HG03159 (cell line): Measurements from ENCODE around the gene MTF2.
A peak's percentile ranks its signal among the peaks of the same experiment; 100 is the strongest.
"Not testable (repeated sequence)": the region's sequence is repeated elsewhere in the genome, so short reads cannot be mapped to it uniquely, and the experiment has no call there.

Experiments
- ATAC-seq: cut with Tn5 transposase; IDR thresholded peaks from one replicate; pipeline ENCODE4 v1.9.1; 2021; ENCODE audit warnings: mild to moderate bottlenecking, moderate library complexity; ENCODE audit not compliant: unreplicated experiment

Gene MTF2

GRCh38 chr1:93078986-93079654, at the start of gene MTF2:
Gene MTF2 (plus strand): TSS chr1:93079283. CDS start chr1:93079527, 244 bp downstream.
- ATAC-seq, result peak; percentile 71

GRCh38 chr1:93029317-93029716, 49.8 kb upstream of the MTF2 start:
- no peak for ATAC-seq

GRCh38 chr1:93030191-93030590, 48.9 kb upstream of the MTF2 start:
- not testable (repeated sequence) for ATAC-seq

DNA sequence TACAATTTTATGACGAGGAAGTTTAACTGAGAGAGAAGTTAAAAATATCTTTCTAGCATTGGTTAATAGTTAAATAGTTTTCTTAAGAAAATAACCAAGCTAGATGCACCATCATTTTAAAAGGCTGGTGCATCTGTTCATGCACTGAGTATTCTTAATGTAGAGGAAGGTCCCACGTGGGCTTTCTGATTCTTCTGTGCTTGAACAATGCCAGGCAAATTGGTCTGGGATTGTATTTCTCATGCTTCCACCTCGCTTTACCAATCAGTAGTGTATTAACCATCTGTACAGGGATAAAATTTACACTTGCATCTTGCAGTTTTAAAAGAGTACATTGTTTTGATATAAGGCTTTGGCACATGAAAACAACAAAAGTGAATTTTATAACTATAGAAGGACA, 47.4 kb upstream of the MTF2 start:
- ATAC-seq, result no peak

DNA sequence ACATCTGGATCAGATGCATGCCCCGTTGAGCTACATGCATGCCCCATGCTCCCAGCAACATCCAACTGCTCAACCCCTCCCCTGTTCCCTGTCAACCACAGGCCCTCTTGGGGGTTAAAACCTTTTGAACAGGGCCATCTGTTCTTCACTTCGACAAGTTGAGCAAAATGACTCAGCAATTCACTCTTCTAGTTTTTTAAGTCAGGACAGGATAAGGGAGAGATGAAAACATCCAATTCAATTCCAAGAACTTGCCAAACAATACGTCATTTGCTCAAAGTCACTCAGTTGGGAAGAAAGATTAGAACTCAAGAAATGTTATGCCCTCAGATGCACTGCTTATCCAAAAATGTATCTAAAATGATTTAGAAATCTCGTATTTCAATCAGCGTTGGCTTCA, 46.1 kb upstream of the MTF2 start:
- no peak for ATAC-seq

DNA sequence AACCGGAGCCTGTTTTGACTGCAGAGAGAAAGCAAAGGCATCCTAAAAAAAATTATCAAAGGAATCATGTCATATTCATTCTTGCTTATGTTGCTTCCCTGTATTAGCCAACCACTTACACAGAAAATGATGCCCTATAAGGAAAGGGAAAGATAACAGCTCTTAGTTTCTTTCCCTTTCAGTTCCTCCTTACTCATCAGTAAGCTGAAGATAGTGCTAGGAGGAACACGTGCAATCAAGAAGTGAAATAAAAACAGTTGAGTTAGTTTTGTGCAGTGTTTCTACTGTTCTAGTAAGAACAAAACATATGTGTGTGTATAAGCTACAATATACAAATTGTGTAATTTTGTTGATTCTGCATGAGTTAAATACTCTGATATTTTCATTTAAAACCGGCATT, 45.3 kb upstream of the MTF2 start:
- peak; percentile 86 for ATAC-seq

- no peak for ATAC-seq
Observed at GRCh38 chr1:93034397-93034796, 44.7 kb upstream of the MTF2 start.

GRCh38 chr1:93036672-93037071, 42.4 kb upstream of the MTF2 start:
- no peak for ATAC-seq

- ATAC-seq, result peak; percentile 95
Observed at GRCh38 chr1:93042187-93043056, 36.7 kb upstream of the MTF2 start.

GRCh38 chr1:93043057-93043557, 36.0 kb upstream of the MTF2 start:
- no peak for ATAC-seq

DNA sequence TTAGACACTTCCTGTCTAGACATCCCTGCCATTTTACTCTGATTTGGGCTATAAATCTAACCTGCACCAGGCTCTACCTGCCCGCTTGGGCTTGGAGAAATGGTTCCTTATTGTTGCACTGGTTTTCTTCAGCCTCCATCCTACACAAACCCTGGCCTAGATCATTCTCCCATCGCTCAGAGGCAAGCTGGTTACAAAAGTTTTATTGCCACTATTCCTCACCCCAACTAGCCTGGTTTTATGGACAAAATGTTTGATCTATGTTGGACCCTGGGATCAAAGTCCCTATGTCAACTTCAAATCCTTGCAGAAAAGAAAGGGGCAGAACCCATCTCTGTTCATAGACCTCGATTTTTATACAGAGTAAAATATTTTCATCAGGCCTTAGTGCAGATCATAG, 31.5 kb upstream of the MTF2 start:
- no peak for ATAC-seq

- ATAC-seq, result no peak
Observed at GRCh38 chr1:93051961-93052360, 27.1 kb upstream of the MTF2 start.

DNA sequence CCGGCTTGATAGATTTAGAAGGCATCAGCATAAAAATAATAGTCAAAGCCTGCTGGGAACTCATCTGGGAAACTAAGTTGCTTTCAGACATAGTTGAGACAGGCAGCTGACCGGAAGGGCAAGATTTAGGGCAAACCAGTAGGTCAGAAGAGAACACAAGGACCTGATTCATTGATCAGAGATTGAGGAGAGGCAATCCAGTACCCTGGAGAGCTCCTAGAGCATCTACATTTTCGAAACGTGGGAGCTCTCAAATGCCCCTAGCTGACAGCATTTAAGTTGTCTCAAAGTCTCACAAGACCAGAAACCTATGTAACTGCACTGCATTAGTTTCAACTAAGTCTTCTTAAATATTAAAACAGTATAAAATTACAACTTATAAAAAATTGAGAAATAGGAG, 22.9 kb upstream of the MTF2 start:
- ATAC-seq, result no peak

DNA sequence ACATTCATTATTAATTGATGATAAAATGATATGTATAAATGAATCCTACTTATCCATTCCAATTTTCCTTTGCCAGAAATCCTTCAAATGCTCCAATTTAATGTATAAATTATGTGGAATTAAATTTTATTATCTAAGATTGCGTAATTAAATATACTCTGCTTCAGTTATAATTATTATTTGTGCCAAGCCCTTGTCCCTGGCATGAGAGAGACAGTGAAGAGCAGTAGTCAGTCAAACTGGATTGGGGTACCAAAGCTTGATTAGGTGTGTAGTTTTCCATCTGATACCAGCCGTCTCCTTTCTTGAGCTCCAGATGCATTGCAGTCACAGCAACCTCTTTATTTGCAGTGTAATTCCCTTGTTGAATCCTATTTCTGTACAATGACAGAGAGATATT, 22.4 kb upstream of the MTF2 start:
- ATAC-seq, result no peak

- peak; percentile 72 for ATAC-seq
Observed at GRCh38 chr1:93061895-93062792, 16.9 kb upstream of the MTF2 start.

- no peak for ATAC-seq
Observed at GRCh38 chr1:93076268-93076667, 2.8 kb upstream of the MTF2 start.

GRCh38 chr1:93078203-93078602, 880 bp upstream of the MTF2 start:
- no peak for ATAC-seq

DNA sequence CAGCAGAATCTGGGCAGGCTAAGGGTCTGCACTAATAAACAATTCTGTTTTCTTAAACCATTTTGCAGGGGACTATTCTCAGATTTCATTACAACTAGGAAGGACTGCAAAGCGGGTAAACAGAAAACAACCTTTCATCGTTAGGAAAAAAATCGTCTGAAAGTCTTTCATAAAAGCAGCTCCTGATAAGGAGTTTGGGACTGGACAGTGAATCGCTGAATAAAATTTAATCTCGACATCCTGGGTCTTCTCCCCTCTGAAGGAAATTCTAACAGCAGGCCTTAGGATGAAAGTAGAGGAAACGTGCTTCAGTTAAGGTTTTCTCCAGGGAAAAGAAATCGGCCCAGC, 471 bp upstream of the MTF2 start:
- ATAC-seq, result no peak

- ATAC-seq, result no peak
Observed at GRCh38 chr1:93079685-93080141, 630 bp downstream of the MTF2 start.

GRCh38 chr1:93080179-93080823, 1.2 kb downstream of the MTF2 start:
- peak; percentile 73 for ATAC-seq

- ATAC-seq, result no peak
Observed at GRCh38 chr1:93081716-93082115, 2.6 kb downstream of the MTF2 start.
